DOHH2 (cell line): Measurements from ENCODE around the gene ARHGEF33.

Experiments used
- H3F3A ChIP-seq: fragments of 200-600 bp; sonication (generic), shearing (Covaris generic); 2 replicates; pipeline ENCODE4 v1.6.0; 2016; ENCODE audit warnings: antibody characterized with exemption, mild to moderate bottlenecking; ENCODE audit not compliant: control insufficient read depth, insufficient read depth
- H3K27ac ChIP-seq: fragments of 200-600 bp; sonication (generic); 2 replicates; pipeline ENCODE4 v1.5.1; 2014; ENCODE audit warnings: low read depth, mild to moderate bottlenecking, low read length, moderate library complexity
- H3K27me3 ChIP-seq: fragments of 200-600 bp; sonication (generic); 2 replicates; pipeline ENCODE4 v1.6.1; 2014; ENCODE audit warnings: mild to moderate bottlenecking, low read length, mixed read lengths; ENCODE audit not compliant: control insufficient read depth
- H3K36me3 ChIP-seq: fragments of 200-600 bp; sonication (generic); 2 replicates; pipeline ENCODE4 v1.6.1; 2014; ENCODE audit warnings: mild to moderate bottlenecking, low read length, moderate library complexity, mixed read lengths; ENCODE audit not compliant: control insufficient read depth
- H3K4me1 ChIP-seq: fragments of 200-600 bp; sonication (generic); 2 replicates; pipeline ENCODE4 v1.6.1; 2014; ENCODE audit warnings: mild to moderate bottlenecking, low read length, mixed read lengths; ENCODE audit not compliant: control insufficient read depth
- H3K4me2 ChIP-seq: fragments of 200-600 bp; sonication (generic); 2 replicates; pipeline ENCODE4 v1.6.0; 2014; ENCODE audit warnings: mild to moderate bottlenecking, low read length, moderate library complexity
- H3K4me3 ChIP-seq: fragments of 200-600 bp; sonication (generic); 2 replicates; pipeline ENCODE4 v1.5.1; 2014; ENCODE audit warnings: mild to moderate bottlenecking, low read length, mixed read lengths
- H3K79me2 ChIP-seq: fragments of 200-600 bp; sonication (generic); 2 replicates; pipeline ENCODE4 v1.6.1; 2014; ENCODE audit warnings: mild to moderate bottlenecking, low read length, mixed read lengths; ENCODE audit not compliant: control insufficient read depth
- H3K9me2 ChIP-seq: fragments of 200-600 bp; sonication (generic); replicated peaks from 2 replicates; pipeline ENCODE4 v1.6.1; 2014; ENCODE audit warnings: mild to moderate bottlenecking, low read length, mixed read lengths; ENCODE audit not compliant: control insufficient read depth
- H3K9me3 ChIP-seq: fragments of 200-600 bp; sonication (generic); 2 replicates; pipeline ENCODE4 v1.6.1; 2014; ENCODE audit warnings: antibody characterized with exemption, low read length, mixed read lengths; ENCODE audit not compliant: control insufficient read depth, insufficient read depth
- H4K20me1 ChIP-seq: fragments of 200-600 bp; sonication (generic); 2 replicates; pipeline ENCODE4 v1.6.0; 2014; ENCODE audit warnings: low read depth, mild to moderate bottlenecking, antibody characterized with exemption, low read length, moderate library complexity; ENCODE audit not compliant: control insufficient read depth, insufficient read depth
- CTCF ChIP-seq: fragments of 200-600 bp; sonication (generic); IDR thresholded peaks from one replicate; pipeline ENCODE4 v1.5.1; 2014; ENCODE audit warnings: antibody characterized with exemption, mild to moderate bottlenecking, low read depth, low read length; ENCODE audit not compliant: poor library complexity, severe bottlenecking
- EZH2phosphoT487 ChIP-seq: fragments of 200-600 bp; sonication (generic); IDR thresholded peaks from 2 replicates; pipeline ENCODE4 v1.6.1; 2017; ENCODE audit warnings: borderline replicate concordance, mild to moderate bottlenecking, antibody characterized with exemption, low read length, moderate library complexity, mixed read lengths

ARHGEF33 gene

GRCh38 chr2:38922902-38923301, 33.2 kb downstream of the ARHGEF33 start:
- TF ChIP-seq EZH2phosphoT487 (no peak), CTCF (no peak)
- Histone ChIP-seq H3K27me3 (peaks cover 2% of the 10 kb centered on the region; the same call in 1 of the 2 replicates), H4K20me1 (no peaks in the 10 kb centered on the region), H3K27ac (no peak overlapping the region), H3K4me3 (no peak overlapping the region), H3K36me3 (no peaks in the 10 kb centered on the region), H3K79me2 (no peaks in the 10 kb centered on the region), H3K9me3 (no peaks in the 10 kb centered on the region), H3K4me1 (no peaks in the 10 kb centered on the region), H3K4me2 (no peak overlapping the region), H3K9me2 (no peaks in the 10 kb centered on the region), H3F3A (no peaks in the 10 kb centered on the region)

GRCh38 chr2:38925982-38926381, 36.3 kb downstream of the ARHGEF33 start:
- TF ChIP-seq EZH2phosphoT487: no peak
- TF ChIP-seq CTCF: no peak
- H3K4me2 ChIP-seq: no peak overlapping the region
- H3K4me3 ChIP-seq: no peak overlapping the region
- H3K36me3 ChIP-seq: no peaks in the 10 kb centered on the region
- H3F3A ChIP-seq: no peaks in the 10 kb centered on the region
- H3K27ac ChIP-seq: no peak overlapping the region
- no peaks in the 10 kb centered on the region for H4K20me1 ChIP-seq
- peaks cover 2% of the 10 kb centered on the region; the same call in 1 of the 2 replicates for H3K27me3 ChIP-seq
- H3K79me2 ChIP-seq: no peaks in the 10 kb centered on the region
- H3K9me3 ChIP-seq: no peaks in the 10 kb centered on the region
- H3K9me2 ChIP-seq: no peaks in the 10 kb centered on the region
- H3K4me1 ChIP-seq: no peaks in the 10 kb centered on the region

- TF ChIP-seq EZH2phosphoT487: no peak
- TF ChIP-seq CTCF: no peak
These were observed 40.9 kb downstream of the ARHGEF33 start for GRCh38 chr2:38930600-38930999.

More at GRCh38 chr2:38930600-38930999, 40.9 kb downstream of the ARHGEF33 start:
- Histone ChIP-seq H3F3A (no peaks in the 10 kb centered on the region), H3K79me2 (no peaks in the 10 kb centered on the region), H3K9me2 (no peaks in the 10 kb centered on the region), H3K4me2 (no peak overlapping the region), H3K4me3 (no peak overlapping the region), H3K27ac (no peak overlapping the region), H4K20me1 (no peaks in the 10 kb centered on the region), H3K36me3 (no peaks in the 10 kb centered on the region), H3K4me1 (no peaks in the 10 kb centered on the region), H3K27me3 (no peaks in the 10 kb centered on the region), H3K9me3 (no peaks in the 10 kb centered on the region)
